A673 (cell line): ENCODE measurements around the gene ARL3. TPM values are rescaled to one million over a fixed set of nuclear protein-coding genes. Genes with fewer than 3 reads are reported as not detected.
A peak's percentile ranks its signal among the peaks of the same experiment; 100 is the strongest.

Experiments used
- BruUV-seq: library from RNA; stranded (reverse); fragments of 400-500 nt; replicated peaks from 2 replicates; lab custom pipeline; 2021; lab: Mats Ljungman, UMichigan
- CTCF ChIA-PET: fragments of 300-600 bp; sonication (Branson Sonifier 250); formaldehyde crosslinking; loops from one replicate; lab custom pipeline; 2022; ENCODE audit warnings: antibody characterized with exemption; lab: Charles Lee
- POLR2A ChIA-PET: fragments of 300-600 bp; sonication (Branson Sonifier 250); formaldehyde crosslinking; loops from one replicate; lab custom pipeline; 2022; ENCODE audit warnings: antibody characterized with exemption; ENCODE audit not compliant: low non-redundant PET; lab: Charles Lee
- DNase-seq: peaks from one replicate; pipeline ENCODE4 v3.0.0-alpha.2; 2015; ENCODE audit warnings: low spot score
- H3K27ac ChIP-seq: fragments of 200-600 bp; sonication (generic); 2 replicates; pipeline ENCODE4 v1.5.1; 2016; ENCODE audit warnings: mixed run types, low read depth, mild to moderate bottlenecking, mixed read lengths, antibody characterized with exemption, low read length; ENCODE audit not compliant: poor library complexity, severe bottlenecking
- H3K27me3 ChIP-seq: fragments of 200-600 bp; sonication (generic); replicated peaks from 2 replicates; pipeline ENCODE4 v1.6.1; 2017; ENCODE audit warnings: mixed run types, low read depth, mild to moderate bottlenecking, mixed read lengths, antibody characterized with exemption, low read length; ENCODE audit not compliant: insufficient read depth, poor library complexity
- H3K36me3 ChIP-seq: fragments of 200-600 bp; sonication (generic); 2 replicates; pipeline ENCODE4 v1.6.1; 2016; ENCODE audit warnings: mixed run types, mild to moderate bottlenecking, mixed read lengths, antibody characterized with exemption, low read length; ENCODE audit not compliant: insufficient read depth, poor library complexity, severe bottlenecking
- H3K4me1 ChIP-seq: fragments of 200-600 bp; sonication (generic); 2 replicates; pipeline ENCODE4 v1.6.1; 2017; ENCODE audit warnings: mixed run types, mild to moderate bottlenecking, mixed read lengths, antibody characterized with exemption, low read length; ENCODE audit not compliant: insufficient read depth, poor library complexity, severe bottlenecking
- H3K4me3 ChIP-seq: fragments of 200-600 bp; sonication (generic); 2 replicates; pipeline ENCODE4 v1.5.1; 2016; ENCODE audit warnings: low read depth, mixed run types, mild to moderate bottlenecking, mixed read lengths, low read length; ENCODE audit not compliant: poor library complexity, severe bottlenecking
- H3K9me3 ChIP-seq: fragments of 200-600 bp; sonication (generic); 2 replicates; pipeline ENCODE4 v1.6.1; 2016; ENCODE audit warnings: mixed run types, low read depth, mild to moderate bottlenecking, mixed read lengths, antibody characterized with exemption, low read length; ENCODE audit not compliant: poor library complexity, severe bottlenecking
- CTCF ChIP-seq: fragments of 300-800, 200-600 bp; sonication (generic); conservative IDR thresholded peaks from 2 replicates; pipeline ENCODE4 v1.5.1; 2017; ENCODE audit warnings: low read depth, mild to moderate bottlenecking, antibody characterized with exemption, low read length, moderate library complexity, mixed read lengths
- EZH2 ChIP-seq: fragments of 200-600 bp; sonication (generic); IDR thresholded peaks from 2 replicates; pipeline ENCODE4 v1.6.1; 2017; ENCODE audit warnings: borderline replicate concordance, low read depth, mild to moderate bottlenecking, mixed read lengths, antibody characterized with exemption, low read length; ENCODE audit not compliant: poor library complexity, severe bottlenecking
- intact Hi-C: fragments of 100-400 bp; cut with micrococcal nuclease; formaldehyde crosslinking; loops from one replicate; pipeline ENCODE4 v1.10.0; 2022; ENCODE audit not compliant: unreplicated experiment
- total RNA-seq: library from RNA; stranded (reverse); gene quantifications from 2 replicates; pipeline ENCODE4 v1.2.3, GENCODE V29; 2021

The ARL3 gene
- total RNA-seq, 1 experiment from 2014 or later = 14.9 TPM

- no peaks in the 10 kb centered on the region for H3K27me3 ChIP-seq
- intact Hi-C loops = no loop called here
These were observed 20.9 kb upstream of the ARL3 start for GRCh38 chr10:102735065-102735562.

GRCh38 chr10:102732661-102733060 is 18.5 kb upstream of the ARL3 start:
- CTCF ChIA-PET = interaction anchor here (1.1 kb wide), 1 partner anchor 8 kb away, joined by 3 read pairs; no protein-coding TSS in a partner anchor
- Histone ChIP-seq H3K36me3 (peaks cover 33% of the 10 kb centered on the region), H3K9me3 (no peaks in the 10 kb centered on the region), H3K4me3 (no peak overlapping the region), H3K27ac (no peak overlapping the region), H3K27me3 (no peaks in the 10 kb centered on the region), H3K4me1 (no peaks in the 10 kb centered on the region)
- TF ChIP-seq CTCF = no peak
- no peak for TF ChIP-seq EZH2
- intact Hi-C loops = loop anchor here (5.0 kb wide), 1 partner anchor 100 kb away; no protein-coding TSS in a partner anchor
- no TSS peak for BruUV-seq
- no peak for DNase-seq
- POLR2A ChIA-PET = no interaction called here

More at GRCh38 chr10:102735065-102735562, 20.9 kb upstream of the ARL3 start:
- Histone ChIP-seq H3K4me3 (no peak overlapping the region), H3K27ac (no peak overlapping the region), H3K36me3 (peaks cover 25% of the 10 kb centered on the region), H3K9me3 (no peaks in the 10 kb centered on the region), H3K4me1 (no peaks in the 10 kb centered on the region)
- ChIA-PET CTCF (no interaction called here), POLR2A (no interaction called here)
- DNase-seq = peak; percentile 28
- TF ChIP-seq EZH2 = no peak
- no peak for TF ChIP-seq CTCF
- no TSS peak for BruUV-seq

GRCh38 chr10:102731222-102731800 is 17.1 kb upstream of the ARL3 start:
- Histone ChIP-seq H3K4me1 (no peaks in the 10 kb centered on the region), H3K36me3 (peaks cover 40% of the 10 kb centered on the region), H3K27me3 (no peaks in the 10 kb centered on the region), H3K9me3 (no peaks in the 10 kb centered on the region), H3K27ac (no peak overlapping the region), H3K4me3 (no peak overlapping the region)
- ChIA-PET CTCF (no interaction called here), POLR2A (interaction anchor here (0.5 kb wide), 1 partner anchor 198 kb away, joined by 4 read pairs; no protein-coding TSS in a partner anchor)
- no TSS peak for BruUV-seq
- intact Hi-C loops = loop anchor here (5.0 kb wide), 1 partner anchor 101 kb away; no protein-coding TSS in a partner anchor
- no peak for DNase-seq
- TF ChIP-seq CTCF = no peak
- no peak for TF ChIP-seq EZH2
